Astrocyte of the cerebellum (primary cell): ENCODE results near the gene MYO5A.
"Not testable (repeated sequence)": the region's sequence is repeated elsewhere in the genome, so short reads cannot be mapped to it uniquely, and the experiment has no call there.

ENCODE experiments used
- DNase-seq: peaks from one replicate; pipeline ENCODE4 v3.0.0-alpha.2; 2011; ENCODE audit warnings: low read depth
- H3K4me3 ChIP-seq: 2 replicates; pipeline ENCODE4 v1.5.1; 2011; ENCODE audit warnings: mild to moderate bottlenecking, low read depth, low read length, moderate library complexity
- in situ Hi-C: cut with HindIII; loops from 2 replicates; pipeline ENCODE4 v1.10.0; 2017; ENCODE audit warnings: low sequenced_read_pairs
- TF ChIP-seq, protein P1 (sequence below): IDR thresholded peaks from 2 replicates; pipeline ENCODE4 v1.5.1; 2012; ENCODE audit warnings: low read length, low read depth, moderate library complexity, mild to moderate bottlenecking; ENCODE audit errors: missing control alignments

MYO5A gene

DNA sequence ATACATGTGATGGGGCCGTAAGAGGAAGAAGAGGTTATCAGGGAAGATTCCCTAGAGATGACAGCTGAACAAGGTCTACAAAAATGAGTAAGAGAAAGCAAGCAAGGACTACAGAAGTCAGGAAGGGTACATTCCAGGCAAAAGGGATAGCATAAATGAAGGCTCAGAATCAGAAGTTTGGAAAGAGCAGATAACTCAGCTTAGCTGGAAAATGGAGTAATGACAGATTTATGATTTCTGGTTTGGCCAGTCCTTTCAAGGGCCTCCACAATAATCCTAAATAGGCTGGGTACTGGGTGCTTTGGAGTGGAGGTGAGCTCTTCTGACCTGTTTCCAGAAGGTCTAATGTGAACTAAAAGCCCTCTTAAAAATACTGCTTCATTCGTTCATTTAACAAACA is 110.7 kb downstream of the MYO5A start:
- H3K4me3 ChIP-seq: no peak overlapping the region
- TF ChIP-seq, protein P1, sequence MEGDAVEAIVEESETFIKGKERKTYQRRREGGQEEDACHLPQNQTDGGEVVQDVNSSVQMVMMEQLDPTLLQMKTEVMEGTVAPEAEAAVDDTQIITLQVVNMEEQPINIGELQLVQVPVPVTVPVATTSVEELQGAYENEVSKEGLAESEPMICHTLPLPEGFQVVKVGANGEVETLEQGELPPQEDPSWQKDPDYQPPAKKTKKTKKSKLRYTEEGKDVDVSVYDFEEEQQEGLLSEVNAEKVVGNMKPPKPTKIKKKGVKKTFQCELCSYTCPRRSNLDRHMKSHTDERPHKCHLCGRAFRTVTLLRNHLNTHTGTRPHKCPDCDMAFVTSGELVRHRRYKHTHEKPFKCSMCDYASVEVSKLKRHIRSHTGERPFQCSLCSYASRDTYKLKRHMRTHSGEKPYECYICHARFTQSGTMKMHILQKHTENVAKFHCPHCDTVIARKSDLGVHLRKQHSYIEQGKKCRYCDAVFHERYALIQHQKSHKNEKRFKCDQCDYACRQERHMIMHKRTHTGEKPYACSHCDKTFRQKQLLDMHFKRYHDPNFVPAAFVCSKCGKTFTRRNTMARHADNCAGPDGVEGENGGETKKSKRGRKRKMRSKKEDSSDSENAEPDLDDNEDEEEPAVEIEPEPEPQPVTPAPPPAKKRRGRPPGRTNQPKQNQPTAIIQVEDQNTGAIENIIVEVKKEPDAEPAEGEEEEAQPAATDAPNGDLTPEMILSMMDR: no peak
- no peak for DNase-seq
- in situ Hi-C loops: no loop called here

DNA sequence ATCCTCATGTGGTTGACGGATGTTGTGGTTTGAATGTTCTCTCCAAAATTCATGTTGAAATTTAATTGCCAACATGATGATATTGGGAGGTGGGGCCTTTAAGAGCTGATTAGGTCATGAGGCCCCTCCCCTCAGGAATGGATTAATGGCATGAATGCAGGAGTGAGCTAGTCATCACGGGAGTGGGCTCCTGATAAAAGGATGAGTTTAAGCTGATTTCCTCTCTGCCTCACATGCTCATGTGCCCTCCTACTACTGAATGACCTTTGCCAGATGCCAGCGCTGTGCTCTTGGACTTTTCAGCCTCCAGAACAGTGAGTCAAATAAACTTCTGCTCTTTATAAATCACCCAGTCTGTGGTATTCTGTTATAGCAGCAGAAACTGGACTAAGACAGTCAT is 111.2 kb downstream of the MYO5A start:
- no peak for DNase-seq
- no peak overlapping the region for H3K4me3 ChIP-seq
- in situ Hi-C loops: no loop called here
- TF ChIP-seq, protein P1: no peak

DNA sequence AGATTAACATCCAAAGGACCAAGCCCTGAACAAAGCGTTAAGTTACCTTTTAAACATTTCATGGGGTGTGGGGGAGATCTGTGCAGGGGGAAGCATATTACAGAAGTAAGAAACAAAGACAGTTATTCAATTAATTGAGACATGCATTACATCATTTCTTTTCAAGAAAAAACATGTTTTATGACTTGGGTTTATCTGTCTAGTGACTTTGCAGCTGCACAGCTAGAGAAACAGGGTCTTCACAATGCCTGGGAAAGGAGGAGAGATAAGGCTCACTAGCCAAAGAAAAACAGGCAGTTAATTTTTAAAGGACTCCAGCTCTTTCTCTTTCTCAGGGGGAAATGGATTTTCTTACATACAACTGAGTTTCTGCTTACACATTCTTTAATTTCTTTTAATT is 112.1 kb downstream of the MYO5A start:
- H3K4me3 ChIP-seq, in situ Hi-C loops, DNase-seq: not testable (repeated sequence)

DNA sequence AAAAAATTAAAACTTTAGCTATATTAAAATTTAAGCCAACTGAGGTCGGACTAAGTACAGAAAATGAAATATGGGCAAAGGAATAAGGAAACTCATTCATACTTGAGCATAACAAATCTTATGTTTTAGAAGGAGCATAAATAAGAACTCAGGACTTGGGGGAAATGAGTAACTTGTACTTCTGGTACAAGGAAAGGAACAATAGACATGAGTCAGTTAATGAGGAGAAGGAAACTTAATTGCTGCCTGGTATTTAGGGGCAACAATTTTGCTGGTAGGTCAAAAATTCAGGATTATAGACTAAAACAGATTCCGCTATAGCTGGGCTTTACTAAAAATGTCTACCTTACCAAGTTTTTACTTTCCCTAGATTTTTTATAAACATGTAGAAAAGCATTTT is 113.1 kb downstream of the MYO5A start:
- no peak overlapping the region for H3K4me3 ChIP-seq
- in situ Hi-C loops: no loop called here
- TF ChIP-seq, protein P1: no peak
- DNase-seq: no peak

DNA sequence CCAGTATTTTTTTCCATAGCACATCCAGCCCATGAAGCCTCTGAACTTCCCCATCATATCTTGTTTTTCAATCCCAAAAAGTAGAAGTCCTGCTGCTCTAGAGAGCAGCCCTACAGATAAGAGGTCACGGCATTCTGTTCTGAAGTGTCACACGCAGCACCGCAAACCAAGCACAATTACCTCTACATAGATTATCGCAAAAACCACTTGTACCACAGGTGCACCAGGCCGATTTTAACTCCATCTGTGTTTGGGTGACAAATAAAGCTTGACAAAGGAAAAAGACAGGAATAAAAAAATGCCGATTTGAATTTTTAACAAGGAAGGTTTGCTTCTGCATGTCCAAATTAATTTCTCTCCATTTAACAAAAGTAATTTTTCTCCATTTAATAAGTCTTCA is 113.7 kb downstream of the MYO5A start:
- H3K4me3 ChIP-seq: no peak overlapping the region
- in situ Hi-C loops: no loop called here
- DNase-seq: no peak
- TF ChIP-seq, protein P1: no peak

DNA sequence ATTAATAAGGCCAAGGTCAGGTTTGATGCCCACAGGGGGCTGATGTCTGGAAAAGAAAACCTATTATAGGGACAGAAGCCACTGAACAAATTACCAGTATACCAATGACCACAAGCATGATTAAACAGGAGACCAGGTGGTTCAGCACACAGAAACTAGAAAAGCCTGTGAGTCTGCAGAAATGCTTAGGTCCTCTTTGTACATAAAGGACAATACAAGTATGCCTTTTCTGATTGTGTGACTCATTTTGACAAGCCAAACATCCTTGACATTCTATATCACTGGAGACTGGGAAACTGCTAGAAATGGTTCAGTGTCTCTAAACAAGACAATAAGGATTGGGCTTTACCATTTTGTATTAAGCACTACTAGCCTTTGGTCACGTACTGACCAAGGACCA is 119.9 kb downstream of the MYO5A start:
- TF ChIP-seq, protein P1: no peak
- DNase-seq: no peak
- no peak overlapping the region for H3K4me3 ChIP-seq
- in situ Hi-C loops: no loop called here

DNA sequence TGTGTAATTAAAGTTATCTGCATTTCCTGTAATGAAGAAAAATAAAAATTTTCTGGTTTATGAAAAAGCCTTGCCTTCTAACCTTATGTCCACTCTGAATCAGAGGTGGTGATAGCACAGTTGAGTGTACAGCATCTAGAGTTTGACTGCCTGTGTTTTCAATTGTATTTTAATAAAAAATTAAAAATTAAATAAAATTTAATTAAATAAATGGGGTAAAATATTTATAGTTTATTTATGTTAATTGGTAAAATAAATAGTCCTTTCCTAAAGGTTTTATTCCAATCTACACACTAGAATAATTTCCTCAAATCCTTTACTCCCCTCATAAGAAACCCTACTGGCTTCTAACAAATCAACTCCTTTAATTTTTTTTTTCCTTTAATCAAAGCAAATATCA is 121.3 kb downstream of the MYO5A start:
- TF ChIP-seq, protein P1: no peak
- in situ Hi-C loops: no loop called here
- no peak for DNase-seq
- no peak overlapping the region for H3K4me3 ChIP-seq
